GM12892 (cell line): ENCODE measurements around the gene SYNGR2.

ENCODE experiments used
- DNase-seq: peaks from one replicate; pipeline ENCODE4 v3.0.0; 2011; ENCODE audit not compliant: insufficient read length
- FAIRE-seq: peaks from 2 replicates; lab custom pipeline; 2011; peaks lifted over from hg19 to GRCh38; lab: Jason Lieb, UNC
- POLR2A ChIP-seq: IDR thresholded peaks from 2 replicates; pipeline ENCODE4 v1.6.1; 2011; ENCODE audit warnings: low read depth, low read length, control low read depth
- POLR2AphosphoS5 ChIP-seq: IDR thresholded peaks from 2 replicates; pipeline ENCODE4 v1.6.1; 2011; ENCODE audit warnings: low read depth, low read length, control low read depth
- TAF1 ChIP-seq: IDR thresholded peaks from 2 replicates; pipeline ENCODE4 v1.6.1; 2011; ENCODE audit warnings: low read depth, mild to moderate bottlenecking, control low read depth, low read length, borderline replicate concordance

The SYNGR2 gene

GRCh38 chr17:78140169-78141051 lies 28.0 kb upstream of the SYNGR2 start:
- DNase-seq (peak; percentile 87), FAIRE-seq (peak; percentile 97)
- TF ChIP-seq POLR2A: peak; percentile 59; the same call in 1 of the 2 replicates
- no peak for TF ChIP-seq TAF1
- TF ChIP-seq POLR2AphosphoS5: peak; percentile 56

DNA sequence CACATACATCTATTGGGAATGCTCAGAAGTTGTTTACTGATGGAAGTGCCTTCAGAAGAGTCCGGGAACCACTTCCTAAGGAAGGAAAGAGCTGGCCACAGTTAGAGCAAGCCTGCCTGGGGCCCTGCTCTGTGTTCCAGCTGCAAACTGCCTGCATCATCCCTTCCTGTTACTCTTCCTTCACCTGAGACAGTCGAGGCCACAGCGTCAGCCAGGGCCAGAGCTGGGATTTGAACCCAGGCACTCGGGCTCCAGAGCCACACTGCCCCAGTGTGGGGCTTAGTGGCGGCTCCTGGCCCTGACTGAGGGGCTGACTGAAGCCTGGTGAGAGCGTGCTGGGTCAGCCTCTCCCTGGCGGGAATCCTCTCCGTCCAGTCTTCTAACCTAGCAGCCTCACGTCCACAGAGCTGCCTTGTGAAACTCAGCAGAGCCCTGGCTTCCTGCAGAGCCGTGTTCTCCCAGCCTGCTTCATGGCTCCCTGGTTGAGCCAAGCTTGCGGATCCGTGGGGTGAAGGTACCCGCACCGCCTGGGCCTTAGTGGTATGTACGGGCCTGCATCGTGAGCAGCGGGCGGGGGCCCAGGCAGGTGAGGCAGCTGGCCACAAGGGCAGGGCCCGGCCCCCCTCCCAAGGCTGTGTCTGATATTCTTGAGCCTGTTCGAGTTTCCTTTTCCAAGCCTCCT lies 26.8 kb upstream of the SYNGR2 start:
- DNase-seq (no peak), FAIRE-seq (no peak)
- no peak for TF ChIP-seq TAF1

GRCh38 chr17:78142119-78142861 lies 26.1 kb upstream of the SYNGR2 start:
- FAIRE-seq (no peak), DNase-seq (no peak)
- TF ChIP-seq TAF1 (no peak), POLR2AphosphoS5 (no peak), POLR2A (no peak)

- DNase-seq (no peak), FAIRE-seq (no peak)
- TF ChIP-seq POLR2AphosphoS5: no peak
- no peak for TF ChIP-seq TAF1
- TF ChIP-seq POLR2A: no peak
These were observed 24.9 kb upstream of the SYNGR2 start for GRCh38 chr17:78143214-78144146.

GRCh38 chr17:78144147-78144719 lies 24.1 kb upstream of the SYNGR2 start:
- TF ChIP-seq TAF1 (no peak), POLR2AphosphoS5 (no peak), POLR2A (no peak)
- FAIRE-seq: no peak
- DNase-seq: no peak

GRCh38 chr17:78144736-78145641 lies 23.4 kb upstream of the SYNGR2 start:
- TF ChIP-seq TAF1 (no peak), POLR2A (no peak), POLR2AphosphoS5 (no peak)
- no peak for FAIRE-seq
- DNase-seq: no peak

- no peak for TF ChIP-seq POLR2AphosphoS5
- TF ChIP-seq TAF1: no peak
- no peak for TF ChIP-seq POLR2A
- FAIRE-seq (no peak), DNase-seq (no peak)
These were observed 21.9 kb upstream of the SYNGR2 start for GRCh38 chr17:78146471-78146869.

DNA sequence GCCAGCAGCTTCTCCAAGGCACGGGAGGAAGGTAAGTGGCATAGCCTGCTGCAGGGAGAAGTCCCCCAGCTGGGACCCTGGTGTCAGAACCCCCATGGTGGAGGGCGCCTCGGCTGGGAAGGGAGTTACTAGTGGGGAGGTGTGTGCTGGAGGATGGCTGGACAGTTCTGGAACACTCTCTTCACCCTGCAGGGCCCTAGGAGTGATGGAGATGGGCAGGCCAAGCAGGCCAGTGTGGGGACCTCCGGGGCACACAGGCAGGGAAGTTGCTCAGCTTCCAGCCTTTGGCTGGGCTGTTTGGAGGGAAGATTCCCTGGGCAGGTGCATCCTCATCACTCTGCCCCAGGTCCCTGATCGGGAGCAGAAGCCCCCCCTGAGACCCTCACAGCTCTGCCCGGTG lies 21.5 kb upstream of the SYNGR2 start:
- TF ChIP-seq TAF1: no peak
- TF ChIP-seq POLR2A: no peak
- TF ChIP-seq POLR2AphosphoS5: no peak
- DNase-seq (no peak), FAIRE-seq (no peak)

DNA sequence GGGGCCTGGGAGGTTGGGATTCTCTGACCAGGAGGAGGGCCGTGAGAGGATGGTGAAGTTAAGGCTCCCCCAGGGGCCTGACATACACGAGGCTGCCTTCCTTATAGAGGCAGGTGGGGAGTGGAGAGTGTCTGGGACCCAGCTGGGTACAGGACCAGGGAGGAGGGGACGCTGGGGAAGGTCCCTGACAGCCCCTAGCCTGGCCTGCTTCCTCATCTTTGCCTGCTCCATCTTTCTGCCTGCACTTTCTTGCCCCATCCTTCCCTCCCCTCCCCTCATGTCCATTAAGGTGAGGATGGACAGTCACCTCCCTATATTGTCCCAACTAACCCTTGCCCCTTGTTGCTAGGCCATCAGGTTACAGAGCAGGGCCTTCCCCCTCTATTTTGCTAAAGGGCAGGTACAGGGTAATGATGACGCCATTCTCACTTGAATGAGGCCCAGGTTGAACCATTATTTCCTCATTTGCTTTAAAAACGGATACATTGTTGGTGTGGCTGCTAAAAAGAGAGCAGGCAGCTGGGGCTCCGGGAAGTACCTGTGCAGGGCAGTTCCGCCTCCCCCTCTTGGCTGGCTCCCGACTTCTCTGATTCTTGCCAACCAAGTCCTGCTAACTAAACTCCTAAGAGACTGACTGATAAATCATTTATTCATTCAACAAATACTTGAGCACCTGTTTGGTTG lies 20.9 kb upstream of the SYNGR2 start:
- FAIRE-seq: peak; percentile 94
- no peak for DNase-seq
- peak; percentile 50; the same call in 1 of the 2 replicates for TF ChIP-seq POLR2A
- peak; percentile 47; the same call in 1 of the 2 replicates for TF ChIP-seq POLR2AphosphoS5
- TF ChIP-seq TAF1: no peak
